A673 (cell line): ENCODE results near the gene MMS22L. TPM values are rescaled to one million over a fixed set of nuclear protein-coding genes. Genes with fewer than 3 reads are reported as not detected.

ENCODE experiments used
- BruUV-seq: library from RNA; stranded (reverse); fragments of 400-500 nt; replicated peaks from 2 replicates; lab custom pipeline; 2021; lab: Mats Ljungman, UMichigan
- CTCF ChIA-PET: fragments of 300-600 bp; sonication (Branson Sonifier 250); formaldehyde crosslinking; loops from one replicate; lab custom pipeline; 2022; ENCODE audit warnings: antibody characterized with exemption; lab: Charles Lee
- POLR2A ChIA-PET: fragments of 300-600 bp; sonication (Branson Sonifier 250); formaldehyde crosslinking; loops from one replicate; lab custom pipeline; 2022; ENCODE audit warnings: antibody characterized with exemption; ENCODE audit not compliant: low non-redundant PET; lab: Charles Lee
- DNase-seq: peaks from one replicate; pipeline ENCODE4 v3.0.0-alpha.2; 2015; ENCODE audit warnings: low spot score
- H3K27ac ChIP-seq: fragments of 200-600 bp; sonication (generic); 2 replicates; pipeline ENCODE4 v1.5.1; 2016; ENCODE audit warnings: mixed run types, low read depth, mild to moderate bottlenecking, mixed read lengths, antibody characterized with exemption, low read length; ENCODE audit not compliant: poor library complexity, severe bottlenecking
- H3K27me3 ChIP-seq: fragments of 200-600 bp; sonication (generic); replicated peaks from 2 replicates; pipeline ENCODE4 v1.6.1; 2017; ENCODE audit warnings: mixed run types, low read depth, mild to moderate bottlenecking, mixed read lengths, antibody characterized with exemption, low read length; ENCODE audit not compliant: insufficient read depth, poor library complexity
- H3K36me3 ChIP-seq: fragments of 200-600 bp; sonication (generic); 2 replicates; pipeline ENCODE4 v1.6.1; 2016; ENCODE audit warnings: mixed run types, mild to moderate bottlenecking, mixed read lengths, antibody characterized with exemption, low read length; ENCODE audit not compliant: insufficient read depth, poor library complexity, severe bottlenecking
- H3K4me1 ChIP-seq: fragments of 200-600 bp; sonication (generic); 2 replicates; pipeline ENCODE4 v1.6.1; 2017; ENCODE audit warnings: mixed run types, mild to moderate bottlenecking, mixed read lengths, antibody characterized with exemption, low read length; ENCODE audit not compliant: insufficient read depth, poor library complexity, severe bottlenecking
- H3K4me3 ChIP-seq: fragments of 200-600 bp; sonication (generic); 2 replicates; pipeline ENCODE4 v1.5.1; 2016; ENCODE audit warnings: low read depth, mixed run types, mild to moderate bottlenecking, mixed read lengths, low read length; ENCODE audit not compliant: poor library complexity, severe bottlenecking
- H3K9me3 ChIP-seq: fragments of 200-600 bp; sonication (generic); 2 replicates; pipeline ENCODE4 v1.6.1; 2016; ENCODE audit warnings: mixed run types, low read depth, mild to moderate bottlenecking, mixed read lengths, antibody characterized with exemption, low read length; ENCODE audit not compliant: poor library complexity, severe bottlenecking
- CTCF ChIP-seq: fragments of 300-800, 200-600 bp; sonication (generic); conservative IDR thresholded peaks from 2 replicates; pipeline ENCODE4 v1.5.1; 2017; ENCODE audit warnings: low read depth, mild to moderate bottlenecking, antibody characterized with exemption, low read length, moderate library complexity, mixed read lengths
- EZH2 ChIP-seq: fragments of 200-600 bp; sonication (generic); IDR thresholded peaks from 2 replicates; pipeline ENCODE4 v1.6.1; 2017; ENCODE audit warnings: borderline replicate concordance, low read depth, mild to moderate bottlenecking, mixed read lengths, antibody characterized with exemption, low read length; ENCODE audit not compliant: poor library complexity, severe bottlenecking
- intact Hi-C: fragments of 100-400 bp; cut with micrococcal nuclease; formaldehyde crosslinking; loops from one replicate; pipeline ENCODE4 v1.10.0; 2022; ENCODE audit not compliant: unreplicated experiment
- total RNA-seq: library from RNA; stranded (reverse); gene quantifications from 2 replicates; pipeline ENCODE4 v1.2.3, GENCODE V29; 2021

MMS22L gene
- total RNA-seq, 1 experiment from 2014 or later: 59.2 TPM

GRCh38 chr6:97136626-97137358 lies 146.2 kb downstream of the MMS22L start:
- intact Hi-C loops: no loop called here
- no peak overlapping the region for H3K27ac ChIP-seq
- ChIA-PET CTCF (no interaction called here), POLR2A (no interaction called here)
- no peaks in the 10 kb centered on the region for H3K27me3 ChIP-seq
- peak; percentile 85 for DNase-seq
- peaks cover 16% of the 10 kb centered on the region for H3K4me1 ChIP-seq
- no peaks in the 10 kb centered on the region for H3K9me3 ChIP-seq
- no peaks in the 10 kb centered on the region for H3K36me3 ChIP-seq
- BruUV-seq: no TSS peak
- H3K4me3 ChIP-seq: no peak overlapping the region
- no peak for TF ChIP-seq EZH2

GRCh38 chr6:97133067-97133466 lies 149.9 kb downstream of the MMS22L start:
- POLR2A ChIA-PET: no interaction called here
- Histone ChIP-seq H3K4me3 (no peak overlapping the region), H3K4me1 (peaks cover 16% of the 10 kb centered on the region), H3K9me3 (no peaks in the 10 kb centered on the region), H3K36me3 (no peaks in the 10 kb centered on the region), H3K27me3 (no peaks in the 10 kb centered on the region), H3K27ac (no peak overlapping the region)
- no peak for TF ChIP-seq EZH2
- no peak for TF ChIP-seq CTCF
- CTCF ChIA-PET: no interaction called here
- no TSS peak for BruUV-seq
- intact Hi-C loops: no loop called here
- no peak for DNase-seq

GRCh38 chr6:97129106-97129505 lies 153.9 kb downstream of the MMS22L start:
- Histone ChIP-seq H3K4me1 (peaks cover 4% of the 10 kb centered on the region), H3K27me3 (no peaks in the 10 kb centered on the region), H3K9me3 (no peaks in the 10 kb centered on the region), H3K27ac (no peak overlapping the region), H3K4me3 (no peak overlapping the region), H3K36me3 (no peaks in the 10 kb centered on the region)
- no peak for DNase-seq
- ChIA-PET POLR2A (no interaction called here), CTCF (no interaction called here)
- TF ChIP-seq CTCF (no peak), EZH2 (no peak)
- intact Hi-C loops: no loop called here
- BruUV-seq: no TSS peak

- DNase-seq: no peak
- Histone ChIP-seq H3K4me3 (no peak overlapping the region), H3K36me3 (no peaks in the 10 kb centered on the region), H3K4me1 (peaks cover 4% of the 10 kb centered on the region), H3K9me3 (no peaks in the 10 kb centered on the region), H3K27ac (no peak overlapping the region), H3K27me3 (no peaks in the 10 kb centered on the region)
- TF ChIP-seq EZH2 (no peak), CTCF (no peak)
- ChIA-PET CTCF (no interaction called here), POLR2A (no interaction called here)
- intact Hi-C loops: no loop called here
- BruUV-seq: no TSS peak
Measured at GRCh38 chr6:97128507-97128906, 154.5 kb downstream of the MMS22L start.
